GM13977 (cell line): ENCODE data around the gene ZNF334.

Source experiments
- DNase-seq: peaks from one replicate; pipeline ENCODE4 v3.0.0; 2012; ENCODE audit warnings: low spot score
- in situ Hi-C: fragments of 300-500 bp; cut with MboI; formaldehyde crosslinking; loops from one replicate; pipeline ENCODE4 v1.12.0; 2022; ENCODE audit warnings: low sequenced_read_pairs, low pct_unique_long_range_greater_than_20kb, mixed read lengths, inconsistent platforms; ENCODE audit not compliant: unreplicated experiment
- TF ChIP-seq, protein P1 (sequence below): IDR thresholded peaks from 2 replicates; pipeline ENCODE4 v1.5.1; 2012; ENCODE audit warnings: mild to moderate bottlenecking, control low read depth; ENCODE audit not compliant: insufficient read depth; ENCODE audit errors: extremely low read depth, missing control alignments

ZNF334 gene

DNA sequence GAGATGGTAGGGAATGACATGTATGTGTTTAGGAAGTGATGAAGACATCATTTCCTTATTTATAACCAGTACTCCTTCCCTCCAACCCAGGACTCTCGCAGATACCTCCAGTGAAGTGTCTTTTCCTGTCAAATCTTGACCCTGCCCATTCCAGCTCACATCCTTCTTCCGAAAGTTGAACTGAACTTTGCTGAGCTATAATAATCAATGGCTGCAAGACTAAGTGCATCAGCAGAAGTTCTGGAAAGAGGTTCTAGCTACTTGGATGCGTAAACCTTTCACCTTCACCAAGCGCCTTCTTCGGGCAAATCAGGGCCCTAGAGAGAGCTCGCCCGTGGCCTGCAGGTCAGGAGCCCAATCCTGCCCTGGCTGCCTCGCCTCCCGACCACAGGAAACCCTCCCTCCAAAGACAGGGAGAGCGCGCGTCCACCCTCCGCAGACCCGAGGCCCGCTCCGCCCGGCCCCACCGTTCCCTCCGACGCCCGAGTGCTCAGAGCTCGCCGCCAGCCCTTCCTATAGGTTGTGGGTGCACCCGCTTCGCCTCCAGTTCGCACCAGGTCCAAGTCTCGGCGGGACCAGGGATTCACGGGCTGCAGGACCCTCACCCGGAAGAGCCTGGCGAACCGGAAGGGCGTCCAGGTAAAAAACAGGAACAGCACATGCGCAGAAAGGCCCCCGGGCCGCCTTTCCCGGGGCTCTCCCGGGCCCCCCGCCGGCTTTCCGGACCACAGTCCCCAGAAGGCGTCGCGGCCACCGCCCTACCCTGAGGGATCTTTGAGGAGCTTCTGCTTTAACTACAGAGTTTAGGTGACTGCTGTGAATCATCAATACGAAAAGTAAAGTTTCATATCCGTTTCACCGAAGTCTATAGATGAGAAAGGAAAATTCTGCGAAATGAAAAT lies at the start of gene ZNF334:
Gene ZNF334, minus strand, starts transcription at position 617 of the 902 bp plus-strand sequence. CDS start 1,457 bp downstream, outside the sequence.
- peak; percentile 67 for DNase-seq
- TF ChIP-seq, protein P1, sequence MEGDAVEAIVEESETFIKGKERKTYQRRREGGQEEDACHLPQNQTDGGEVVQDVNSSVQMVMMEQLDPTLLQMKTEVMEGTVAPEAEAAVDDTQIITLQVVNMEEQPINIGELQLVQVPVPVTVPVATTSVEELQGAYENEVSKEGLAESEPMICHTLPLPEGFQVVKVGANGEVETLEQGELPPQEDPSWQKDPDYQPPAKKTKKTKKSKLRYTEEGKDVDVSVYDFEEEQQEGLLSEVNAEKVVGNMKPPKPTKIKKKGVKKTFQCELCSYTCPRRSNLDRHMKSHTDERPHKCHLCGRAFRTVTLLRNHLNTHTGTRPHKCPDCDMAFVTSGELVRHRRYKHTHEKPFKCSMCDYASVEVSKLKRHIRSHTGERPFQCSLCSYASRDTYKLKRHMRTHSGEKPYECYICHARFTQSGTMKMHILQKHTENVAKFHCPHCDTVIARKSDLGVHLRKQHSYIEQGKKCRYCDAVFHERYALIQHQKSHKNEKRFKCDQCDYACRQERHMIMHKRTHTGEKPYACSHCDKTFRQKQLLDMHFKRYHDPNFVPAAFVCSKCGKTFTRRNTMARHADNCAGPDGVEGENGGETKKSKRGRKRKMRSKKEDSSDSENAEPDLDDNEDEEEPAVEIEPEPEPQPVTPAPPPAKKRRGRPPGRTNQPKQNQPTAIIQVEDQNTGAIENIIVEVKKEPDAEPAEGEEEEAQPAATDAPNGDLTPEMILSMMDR, result no peak
- in situ Hi-C loops, result no loop called here

DNA sequence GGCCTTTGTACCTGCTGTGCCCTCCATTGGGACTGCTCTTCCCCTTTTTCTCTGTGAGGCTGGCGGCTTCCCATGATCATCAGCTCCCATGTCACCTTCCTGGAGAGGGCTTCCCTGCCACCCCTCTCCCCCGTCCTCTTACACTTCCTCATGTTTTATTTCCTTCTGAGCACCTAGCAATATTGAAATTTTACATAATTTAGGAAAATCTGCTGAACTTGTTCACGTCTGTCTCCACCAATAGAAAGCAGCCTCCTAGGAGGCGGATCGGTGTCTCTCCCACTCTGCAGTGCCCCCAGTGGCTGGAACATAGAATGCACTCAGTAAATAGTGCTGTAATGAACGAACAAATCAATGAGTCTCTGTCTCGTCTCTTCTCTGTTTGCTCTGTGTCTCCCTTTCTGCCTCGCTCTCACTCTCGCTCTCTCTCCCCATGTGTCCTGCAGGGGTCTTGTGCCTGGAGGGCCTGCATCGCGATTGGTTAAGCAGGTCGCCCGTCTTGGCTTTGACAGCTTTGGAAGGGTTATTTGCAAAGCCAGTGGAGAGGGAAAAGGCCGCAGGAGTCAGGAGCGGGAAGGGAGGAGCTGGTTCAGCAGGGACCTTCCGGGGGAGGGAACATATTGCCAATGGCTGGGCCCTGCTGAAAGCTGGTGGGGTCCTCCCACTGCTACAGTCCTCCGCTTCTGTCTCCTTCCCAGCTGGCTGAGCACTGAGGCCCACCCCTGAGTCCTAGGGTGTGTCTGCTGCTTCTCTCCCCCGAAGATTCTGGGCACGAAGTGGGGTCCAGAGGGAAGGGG lies 49.2 kb upstream of the ZNF334 start:
- TF ChIP-seq, protein P1, result peak; percentile 75
- DNase-seq, result peak; percentile 80
- in situ Hi-C loops, result no loop called here

DNA sequence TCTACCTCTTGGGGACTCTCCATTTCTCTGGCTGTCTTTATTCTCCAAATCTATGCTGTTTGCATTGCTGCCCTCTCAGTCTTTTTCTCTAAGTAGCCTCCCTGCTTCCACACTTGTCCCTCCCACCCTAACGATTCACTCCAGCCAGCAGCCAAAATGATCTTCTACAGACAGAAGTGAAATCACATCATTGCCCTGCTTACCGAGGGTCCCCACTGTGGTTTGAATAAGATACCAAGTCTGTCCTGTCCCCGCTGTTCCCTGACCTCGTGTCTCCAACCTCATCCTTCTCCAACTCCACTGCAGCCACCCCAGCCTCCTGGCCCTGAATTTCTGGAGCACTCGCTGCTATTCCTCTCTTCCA lies 48.6 kb upstream of the ZNF334 start:
- in situ Hi-C loops, result no loop called here
- TF ChIP-seq, protein P1, result no peak
- DNase-seq, result no peak

DNA sequence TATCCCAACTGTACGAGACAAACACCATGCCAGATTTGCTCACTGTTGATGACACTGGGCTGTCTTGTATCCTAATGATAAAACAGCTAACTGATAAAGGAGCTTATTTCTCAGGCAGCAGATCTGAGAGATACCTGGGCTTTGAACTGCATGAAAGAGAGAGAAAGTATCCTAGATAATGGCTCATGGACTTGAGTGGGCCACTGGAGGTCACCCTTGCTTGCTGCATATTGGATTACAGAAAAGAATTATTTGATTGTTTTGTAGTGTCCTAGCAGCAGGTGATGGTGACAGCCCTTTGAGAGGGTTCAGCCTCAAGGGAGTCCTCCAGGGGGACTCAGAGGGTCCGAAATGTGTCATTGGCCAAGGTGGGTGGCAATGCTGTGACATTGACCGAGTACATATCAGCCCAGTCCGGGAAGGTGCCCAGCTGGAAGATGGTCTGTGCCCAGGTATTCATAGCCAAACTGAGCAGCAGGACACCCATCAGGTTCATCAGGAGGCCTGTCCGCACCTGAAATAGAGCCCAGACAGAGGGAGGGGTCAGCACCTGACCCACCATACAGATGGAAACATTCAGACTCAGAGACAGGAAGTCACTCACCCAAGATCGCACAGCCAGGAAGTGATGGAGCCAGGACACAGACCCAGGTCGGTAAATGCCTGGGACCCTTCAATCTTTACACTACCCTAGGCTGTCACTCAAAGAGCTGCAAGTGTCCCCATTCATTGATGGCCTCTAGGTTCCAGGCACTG lies 46.5 kb upstream of the ZNF334 start:
- no peak for DNase-seq
- TF ChIP-seq, protein P1, result no peak
- in situ Hi-C loops, result no loop called here

DNA sequence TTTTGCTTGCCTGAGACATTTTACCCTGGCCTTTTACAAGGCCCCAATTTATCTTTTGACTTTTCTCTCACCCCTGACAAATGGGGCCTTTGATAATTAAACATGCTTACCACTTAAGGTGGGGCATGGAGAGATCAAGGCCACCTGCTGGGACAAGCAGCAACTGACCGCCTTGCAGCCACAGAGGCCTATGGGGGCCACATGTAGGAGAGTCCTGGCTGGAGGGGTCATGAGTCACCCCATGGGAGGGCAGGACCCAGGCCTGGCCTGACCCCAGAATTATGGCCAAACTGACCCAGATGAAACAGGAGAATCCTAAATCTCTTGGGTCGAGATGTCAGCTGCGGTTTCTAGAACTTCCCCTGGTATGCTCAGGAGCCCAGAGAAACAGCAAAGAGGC lies 45.6 kb upstream of the ZNF334 start:
- in situ Hi-C loops, result no loop called here
- no peak for DNase-seq
- TF ChIP-seq, protein P1, result no peak

DNA sequence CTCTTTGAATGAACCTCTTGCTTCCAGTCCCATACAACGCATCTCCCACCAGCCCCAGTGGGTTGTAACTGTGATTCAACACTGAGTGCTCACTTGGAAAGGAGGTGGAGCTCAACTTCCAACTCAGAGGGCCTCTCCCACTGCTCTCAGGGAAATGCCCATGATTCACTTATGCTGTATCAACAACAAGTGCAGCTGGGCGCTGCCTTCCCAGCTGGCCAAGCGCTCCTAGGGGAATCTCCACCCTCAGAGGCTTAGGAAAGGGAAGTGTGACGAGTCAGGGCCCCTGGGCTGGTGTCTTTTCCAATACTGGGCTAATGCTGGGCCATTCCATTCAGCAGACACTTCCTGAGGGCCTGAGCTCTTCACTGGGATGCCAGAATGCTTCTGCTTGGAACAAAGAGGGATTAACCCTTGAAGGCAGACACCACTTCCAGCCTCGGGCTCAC lies 45.2 kb upstream of the ZNF334 start:
- no peak for DNase-seq
- TF ChIP-seq, protein P1, result no peak
- in situ Hi-C loops, result no loop called here
